Putamen (tissue), 1 donor: ENCODE data around the gene STK25.
"Not testable (repeated sequence)": the region's sequence is repeated elsewhere in the genome, so short reads cannot be mapped to it uniquely, and the experiment has no call there.

ENCODE experiments used
- DNase-seq: peaks from one replicate; pipeline ENCODE4 v3.0.0-alpha.2; 2016; ENCODE audit warnings: low spot score

Gene STK25

GRCh38 chr2:241507430-241508239 lies 749 bp downstream of the STK25 start:
- no peak for DNase-seq

GRCh38 chr2:241506793-241507429 lies 1.5 kb downstream of the STK25 start:
- no peak for DNase-seq

GRCh38 chr2:241506317-241506716 lies 2.1 kb downstream of the STK25 start:
- DNase-seq: not testable (repeated sequence)

GRCh38 chr2:241505781-241506201 lies 2.6 kb downstream of the STK25 start:
- no peak for DNase-seq

GRCh38 chr2:241505086-241505780 lies 3.2 kb downstream of the STK25 start:
- DNase-seq: no peak

- DNase-seq: no peak
Measured at GRCh38 chr2:241503776-241504392, 4.5 kb downstream of the STK25 start.

GRCh38 chr2:241502281-241502680 lies 6.1 kb downstream of the STK25 start:
- DNase-seq: no peak

- no peak for DNase-seq
Measured at GRCh38 chr2:241501551-241501950, 6.8 kb downstream of the STK25 start.

GRCh38 chr2:241501099-241501541 lies 7.3 kb downstream of the STK25 start:
- DNase-seq: no peak

- no peak for DNase-seq
Measured at GRCh38 chr2:241500431-241500975, 7.9 kb downstream of the STK25 start.

GRCh38 chr2:241500016-241500415 lies 8.4 kb downstream of the STK25 start:
- no peak for DNase-seq

- DNase-seq: no peak
Measured at GRCh38 chr2:241499146-241499965, 9.0 kb downstream of the STK25 start.

- DNase-seq: no peak
Measured at GRCh38 chr2:241498115-241499070, 10.0 kb downstream of the STK25 start.

- no peak for DNase-seq
Measured at GRCh38 chr2:241496904-241497877, 11.2 kb downstream of the STK25 start.

GRCh38 chr2:241496003-241496707 lies 12.2 kb downstream of the STK25 start:
- no peak for DNase-seq

- DNase-seq: no peak
Measured at GRCh38 chr2:241495172-241496002, 13.0 kb downstream of the STK25 start.

GRCh38 chr2:241494311-241494908 lies 14.0 kb downstream of the STK25 start:
- DNase-seq: no peak
